Chondrocyte (in vitro differentiated cells): ENCODE measurements around the gene SAA1. TPM values are rescaled to one million over a fixed set of nuclear protein-coding genes. Genes with fewer than 3 reads are reported as not detected.

Experiments
- DNase-seq: peaks from one replicate; pipeline ENCODE4 v3.0.0; 2021; ENCODE audit warnings: mixed read lengths, low spot score
- H3K27ac Mint-ChIP-seq: one replicate; pipeline ENCODE4 v1.8.0; 2021; ENCODE audit warnings: mild to moderate bottlenecking, moderate library complexity, mixed read lengths; ENCODE audit not compliant: unreplicated experiment
- H3K27me3 Mint-ChIP-seq: 2 replicates; pipeline ENCODE4 v1.8.0; 2021; ENCODE audit warnings: low read depth, mixed read lengths
- H3K36me3 Mint-ChIP-seq: 2 replicates; pipeline ENCODE4 v1.8.0; 2021; ENCODE audit warnings: low read depth, mixed read lengths
- H3K4me1 Mint-ChIP-seq: 2 replicates; pipeline ENCODE4 v1.8.0; 2021; ENCODE audit warnings: low read depth, mild to moderate bottlenecking, mixed read lengths
- H3K4me3 Mint-ChIP-seq: one replicate; pipeline ENCODE4 v1.8.0; 2021; ENCODE audit warnings: mild to moderate bottlenecking, moderate library complexity, mixed read lengths; ENCODE audit not compliant: unreplicated experiment
- H3K9me3 Mint-ChIP-seq: 2 replicates; pipeline ENCODE4 v1.8.0; 2021; ENCODE audit warnings: low read depth, mixed read lengths
- total RNA-seq: library from RNA; stranded (reverse); gene quantifications from 3 replicates; pipeline ENCODE4 v1.2.1, GENCODE V29; 2021
- TF ChIP-seq, protein P1 (sequence below): fragments of 200-600 bp; sonication (generic); IDR thresholded peaks from 2 replicates; pipeline ENCODE4 v1.5.0; 2021; ENCODE audit warnings: antibody characterized with exemption, mild to moderate bottlenecking, moderate library complexity

The SAA1 gene
- total RNA-seq, 1 donor from 2014 or later = not detected

DNA sequence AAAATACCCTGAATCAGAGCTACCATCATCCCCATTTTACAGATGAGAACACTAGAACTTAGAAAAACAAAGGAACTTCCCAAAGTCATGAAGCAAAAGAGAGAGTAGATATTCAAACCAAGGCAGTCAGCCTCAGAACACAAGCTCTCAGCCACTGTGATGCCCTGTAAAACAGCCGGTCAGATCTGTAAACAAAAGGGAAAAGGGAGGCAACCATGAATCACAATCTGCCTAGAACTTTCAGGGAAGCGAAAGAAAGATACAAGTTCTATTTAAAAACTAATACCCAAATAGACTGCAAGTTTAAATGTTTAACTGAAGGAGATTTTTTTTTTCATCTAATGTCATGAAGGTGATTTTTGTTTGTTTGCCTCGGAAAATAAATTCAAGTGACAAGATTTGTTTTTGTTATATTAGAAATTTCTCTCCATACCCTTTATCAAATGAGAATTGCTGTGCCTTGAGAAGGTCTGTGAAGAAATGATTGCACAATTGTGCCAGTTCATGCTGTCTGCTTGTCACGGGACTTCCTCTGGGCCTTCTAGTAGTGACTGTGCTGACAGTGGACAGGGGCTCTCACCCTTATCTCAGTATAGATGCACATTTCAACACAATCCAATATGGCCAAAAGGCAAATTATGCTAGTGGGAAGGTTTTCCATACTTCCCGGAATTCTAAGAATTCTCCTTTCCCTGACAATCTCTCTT, 11.7 kb downstream of the SAA1 start:
- Mint-ChIP-seq H3K36me3 (peaks cover 38% of the 10 kb centered on the region), H3K27me3 (no peaks in the 10 kb centered on the region), H3K4me1 (no peaks in the 10 kb centered on the region), H3K9me3 (no peaks in the 10 kb centered on the region), H3K4me3 (no peak overlapping the region), H3K27ac (no peak overlapping the region)
- TF ChIP-seq, protein P1, sequence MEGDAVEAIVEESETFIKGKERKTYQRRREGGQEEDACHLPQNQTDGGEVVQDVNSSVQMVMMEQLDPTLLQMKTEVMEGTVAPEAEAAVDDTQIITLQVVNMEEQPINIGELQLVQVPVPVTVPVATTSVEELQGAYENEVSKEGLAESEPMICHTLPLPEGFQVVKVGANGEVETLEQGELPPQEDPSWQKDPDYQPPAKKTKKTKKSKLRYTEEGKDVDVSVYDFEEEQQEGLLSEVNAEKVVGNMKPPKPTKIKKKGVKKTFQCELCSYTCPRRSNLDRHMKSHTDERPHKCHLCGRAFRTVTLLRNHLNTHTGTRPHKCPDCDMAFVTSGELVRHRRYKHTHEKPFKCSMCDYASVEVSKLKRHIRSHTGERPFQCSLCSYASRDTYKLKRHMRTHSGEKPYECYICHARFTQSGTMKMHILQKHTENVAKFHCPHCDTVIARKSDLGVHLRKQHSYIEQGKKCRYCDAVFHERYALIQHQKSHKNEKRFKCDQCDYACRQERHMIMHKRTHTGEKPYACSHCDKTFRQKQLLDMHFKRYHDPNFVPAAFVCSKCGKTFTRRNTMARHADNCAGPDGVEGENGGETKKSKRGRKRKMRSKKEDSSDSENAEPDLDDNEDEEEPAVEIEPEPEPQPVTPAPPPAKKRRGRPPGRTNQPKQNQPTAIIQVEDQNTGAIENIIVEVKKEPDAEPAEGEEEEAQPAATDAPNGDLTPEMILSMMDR = no peak
- no peak for DNase-seq

DNA sequence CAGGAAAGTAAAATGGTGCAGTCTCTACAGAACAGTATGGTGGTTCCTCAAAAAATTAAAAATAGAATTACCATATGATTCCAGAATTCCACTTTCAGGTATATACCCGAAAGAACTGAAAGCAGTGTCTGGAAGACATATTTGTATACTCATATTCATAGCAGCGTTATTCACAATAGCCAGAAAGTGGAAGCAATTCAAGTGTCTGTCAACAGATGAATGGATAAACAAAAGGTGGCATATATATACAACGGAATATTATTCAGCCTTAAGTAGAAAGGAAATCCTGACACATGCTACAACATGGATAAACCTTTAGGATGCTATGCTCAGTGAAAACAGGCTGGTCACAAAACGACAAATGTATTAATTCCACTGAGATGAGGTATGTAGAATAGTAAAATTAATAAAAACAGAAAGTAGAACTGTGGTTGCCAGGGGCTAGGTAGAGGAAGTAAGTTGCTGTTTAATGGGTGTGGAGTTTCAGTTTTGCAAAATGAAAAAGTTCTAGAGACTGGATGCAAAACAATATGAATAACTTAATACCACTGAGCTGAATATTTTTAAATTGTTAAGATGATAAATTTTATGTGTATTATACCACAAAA, 14.5 kb downstream of the SAA1 start:
- no peak for DNase-seq
- no peaks in the 10 kb centered on the region for H3K27me3 Mint-ChIP-seq
- H3K9me3 Mint-ChIP-seq = no peaks in the 10 kb centered on the region
- no peak overlapping the region for H3K4me3 Mint-ChIP-seq
- TF ChIP-seq, protein P1 = no peak
- no peaks in the 10 kb centered on the region for H3K4me1 Mint-ChIP-seq
- H3K36me3 Mint-ChIP-seq = peaks cover 46% of the 10 kb centered on the region
- H3K27ac Mint-ChIP-seq = no peak overlapping the region

DNA sequence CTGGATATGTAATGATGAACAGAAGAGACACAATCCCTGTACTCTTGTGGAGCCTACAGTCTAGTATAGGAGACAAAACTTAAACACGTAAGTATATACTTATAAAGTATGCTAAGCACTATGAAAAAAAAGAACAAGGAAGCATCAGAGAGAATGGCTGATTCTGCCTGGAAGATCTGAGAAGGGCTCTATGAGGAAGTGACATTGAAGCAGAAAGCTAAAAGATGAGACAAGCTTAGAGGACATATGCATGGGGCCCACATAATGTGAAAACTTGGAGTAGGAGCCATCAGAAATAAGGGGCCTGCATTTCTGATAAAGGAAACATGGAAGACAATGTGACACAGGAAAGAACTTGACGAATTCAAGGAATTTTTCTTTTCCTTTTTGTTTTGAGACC, 16.6 kb downstream of the SAA1 start:
- Mint-ChIP-seq H3K27ac (no peak overlapping the region), H3K4me1 (no peaks in the 10 kb centered on the region), H3K4me3 (no peak overlapping the region), H3K36me3 (peaks cover 47% of the 10 kb centered on the region), H3K9me3 (no peaks in the 10 kb centered on the region), H3K27me3 (no peaks in the 10 kb centered on the region)
- TF ChIP-seq, protein P1 = no peak
- DNase-seq = no peak

DNA sequence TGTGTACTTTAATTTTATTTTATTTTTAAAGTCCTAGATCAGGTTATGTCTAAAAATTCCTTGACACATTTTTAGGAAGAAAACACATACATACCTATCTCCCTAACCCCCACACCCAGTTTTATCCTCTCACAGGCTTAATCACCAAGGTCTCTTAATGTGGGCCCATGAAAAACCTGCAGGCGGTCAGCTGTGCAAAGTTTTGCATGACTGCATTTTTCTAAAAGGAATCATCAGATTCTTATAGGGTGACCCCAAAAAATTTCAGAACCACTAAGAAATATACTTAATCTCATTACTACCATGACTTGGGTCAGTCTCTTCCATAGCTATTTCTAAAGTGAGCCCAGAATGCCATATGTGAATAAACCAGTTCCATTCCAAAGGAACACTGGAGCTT, 19.8 kb downstream of the SAA1 start:
- H3K27me3 Mint-ChIP-seq = no peaks in the 10 kb centered on the region
- no peak overlapping the region for H3K27ac Mint-ChIP-seq
- DNase-seq = no peak
- H3K4me3 Mint-ChIP-seq = no peak overlapping the region
- H3K36me3 Mint-ChIP-seq = peaks cover 48% of the 10 kb centered on the region
- H3K9me3 Mint-ChIP-seq = no peaks in the 10 kb centered on the region
- H3K4me1 Mint-ChIP-seq = no peaks in the 10 kb centered on the region
- TF ChIP-seq, protein P1 = no peak

DNA sequence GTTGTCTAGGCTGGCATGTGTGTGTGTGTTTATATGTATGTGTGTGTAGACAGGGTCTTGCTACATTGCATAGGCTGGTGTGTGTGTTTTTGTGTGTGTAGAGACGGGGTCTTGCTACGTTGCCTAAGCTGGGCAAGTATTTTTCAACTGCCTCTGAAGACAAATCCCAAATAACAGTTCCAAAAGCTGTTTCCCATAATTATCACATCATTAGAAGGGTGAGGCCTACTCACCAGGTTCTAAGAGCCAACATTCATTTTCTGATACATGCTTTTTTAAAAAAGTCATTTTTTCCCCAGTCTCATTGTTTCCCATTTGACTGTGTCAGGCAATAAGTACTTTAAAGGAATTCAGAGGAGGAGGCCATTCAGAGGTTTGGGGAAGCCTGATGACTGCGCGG, 22.8 kb downstream of the SAA1 start:
- Mint-ChIP-seq H3K36me3 (peaks cover 47% of the 10 kb centered on the region), H3K9me3 (no peaks in the 10 kb centered on the region), H3K27ac (no peak overlapping the region), H3K4me3 (no peak overlapping the region), H3K27me3 (no peaks in the 10 kb centered on the region), H3K4me1 (no peaks in the 10 kb centered on the region)
- TF ChIP-seq, protein P1 = no peak
- no peak for DNase-seq
